Epithelial cell of prostate (primary cell): Measurements from ENCODE around the gene RASA1.

ENCODE experiments used
- DNase-seq: peaks from one replicate; pipeline ENCODE4 v3.0.0-alpha.2; 2011; ENCODE audit warnings: low read depth, low spot score
- H3K27ac ChIP-seq: fragments of 450-650 bp; 2 replicates; pipeline ENCODE4 v1.5.1; 2017; ENCODE audit warnings: mild to moderate bottlenecking

RASA1 gene

GRCh38 chr5:87347841-87348240 is 80.2 kb downstream of the RASA1 start:
- no peak for DNase-seq

GRCh38 chr5:87354496-87354895 is 86.8 kb downstream of the RASA1 start:
- no peak for DNase-seq

More at GRCh38 chr5:87347841-87348240, 80.2 kb downstream of the RASA1 start:
- H3K27ac ChIP-seq, result no peak overlapping the region

GRCh38 chr5:87359106-87359505 is 91.4 kb downstream of the RASA1 start:
- DNase-seq, result no peak
- H3K27ac ChIP-seq, result no peak overlapping the region

More at GRCh38 chr5:87354496-87354895, 86.8 kb downstream of the RASA1 start:
- no peak overlapping the region for H3K27ac ChIP-seq

- no peak for DNase-seq
- H3K27ac ChIP-seq, result peak overlapping the region; percentile 38
These were observed 92.4 kb downstream of the RASA1 start for GRCh38 chr5:87360132-87360531.

- no peak for DNase-seq
- peak overlapping the region; percentile 38 for H3K27ac ChIP-seq
These were observed 93.4 kb downstream of the RASA1 start for GRCh38 chr5:87361031-87361445.

- no peak for DNase-seq
- H3K27ac ChIP-seq, result peak overlapping the region; percentile 38
These were observed 94.0 kb downstream of the RASA1 start for GRCh38 chr5:87361536-87362213.

- no peak for DNase-seq
- H3K27ac ChIP-seq, result no peak overlapping the region
These were observed 99.6 kb downstream of the RASA1 start for GRCh38 chr5:87367243-87367642.

GRCh38 chr5:87368601-87369000 is 100.9 kb downstream of the RASA1 start:
- DNase-seq, result no peak
- H3K27ac ChIP-seq, result no peak overlapping the region

GRCh38 chr5:87369431-87369830 is 101.7 kb downstream of the RASA1 start:
- no peak for DNase-seq

GRCh38 chr5:87372705-87373104 is 105.0 kb downstream of the RASA1 start:
- DNase-seq, result no peak
- no peak overlapping the region for H3K27ac ChIP-seq

More at GRCh38 chr5:87369431-87369830, 101.7 kb downstream of the RASA1 start:
- no peak overlapping the region for H3K27ac ChIP-seq

GRCh38 chr5:87382224-87382623 is 114.5 kb downstream of the RASA1 start:
- no peak for DNase-seq
- no peak overlapping the region for H3K27ac ChIP-seq

GRCh38 chr5:87383216-87383615 is 115.5 kb downstream of the RASA1 start:
- no peak for DNase-seq
- H3K27ac ChIP-seq, result no peak overlapping the region

- H3K27ac ChIP-seq, result no peak overlapping the region
- DNase-seq, result no peak
These were observed 118.1 kb downstream of the RASA1 start for GRCh38 chr5:87385802-87386201.

- H3K27ac ChIP-seq, result no peak overlapping the region
- no peak for DNase-seq
These were observed 120.4 kb downstream of the RASA1 start for GRCh38 chr5:87388129-87388528.

GRCh38 chr5:87389296-87390034 is 121.8 kb downstream of the RASA1 start:
- DNase-seq, result no peak
- peak overlapping the region; percentile 10 for H3K27ac ChIP-seq

GRCh38 chr5:87390075-87390474 is 122.4 kb downstream of the RASA1 start:
- H3K27ac ChIP-seq, result peak overlapping the region; percentile 10
- no peak for DNase-seq

- H3K27ac ChIP-seq, result peak overlapping the region; percentile 10
- DNase-seq, result no peak
These were observed 123.0 kb downstream of the RASA1 start for GRCh38 chr5:87390576-87391199.

- H3K27ac ChIP-seq, result peak overlapping the region; percentile 76
- DNase-seq, result no peak
These were observed 124.5 kb downstream of the RASA1 start for GRCh38 chr5:87392170-87392569.

- DNase-seq, result no peak
- H3K27ac ChIP-seq, result peak overlapping the region; percentile 76
These were observed 125.1 kb downstream of the RASA1 start for GRCh38 chr5:87392801-87393200.

GRCh38 chr5:87393331-87393730 is 125.6 kb downstream of the RASA1 start:
- no peak for DNase-seq
- H3K27ac ChIP-seq, result peak overlapping the region; percentile 76
